HepG2 (cell line): Measurements from ENCODE around the gene GCN1. TPM values are rescaled to one million over a fixed set of nuclear protein-coding genes. Genes with fewer than 3 reads are reported as not detected.

Source experiments
- FOXA1 ChIP-seq, 2 experiments: fragments of 450-650 bp in 1 of 2; sonication (generic) in 1 of 2; formaldehyde crosslinking in 1 of 2; IDR thresholded peaks; 2 replicates each; pipeline versions ENCODE4 v1.4.0 to v1.6.1; 2016 to 2020; ENCODE audit warnings: missing genetic modification reagents in 1 of 2
- HIVEP1 ChIP-seq: sonication (generic); formaldehyde crosslinking; IDR thresholded peaks from 2 replicates; pipeline ENCODE4 v1.4.0; 2020; ENCODE audit warnings: mild to moderate bottlenecking, missing genetic modification reagents
- MAFG ChIP-seq: sonication (generic); formaldehyde crosslinking; IDR thresholded peaks from 2 replicates; pipeline ENCODE4 v1.5.1; 2020; ENCODE audit warnings: mild to moderate bottlenecking, missing genetic modification reagents
- NPAS2 ChIP-seq: sonication (generic); formaldehyde crosslinking; IDR thresholded peaks from 2 replicates; pipeline ENCODE4 v1.8.0; 2022; ENCODE audit warnings: mild to moderate bottlenecking, missing genetic modification reagents, borderline replicate concordance
- SIN3B ChIP-seq: fragments of 150-350 bp; IDR thresholded peaks from 2 replicates; pipeline ENCODE4 v1.6.1; 2014; ENCODE audit warnings: low read length
- SKI ChIP-seq: fragments of 450-650 bp; IDR thresholded peaks from one replicate; pipeline ENCODE4 v1.6.1; 2018; ENCODE audit warnings: mild to moderate bottlenecking; ENCODE audit not compliant: partially characterized antibody
- SMARCC2 ChIP-seq: fragments of 450-650 bp; IDR thresholded peaks from 2 replicates; pipeline ENCODE4 v1.6.1; 2017; ENCODE audit warnings: antibody characterized with exemption, mild to moderate bottlenecking
- SPEN ChIP-seq: sonication (generic); formaldehyde crosslinking; IDR thresholded peaks from 2 replicates; pipeline ENCODE4 v1.5.1; 2020; ENCODE audit warnings: low read depth, mild to moderate bottlenecking, missing genetic modification reagents
- TSC22D2 ChIP-seq: sonication (generic); formaldehyde crosslinking; IDR thresholded peaks from 2 replicates; pipeline ENCODE4 v1.5.1; 2020; ENCODE audit warnings: missing genetic modification reagents, mild to moderate bottlenecking, borderline replicate concordance
- ZBTB7A ChIP-seq: sonication (generic); formaldehyde crosslinking; IDR thresholded peaks from 2 replicates; pipeline ENCODE4 v1.8.0; 2022; ENCODE audit warnings: mild to moderate bottlenecking, missing genetic modification reagents
- ZMYM4 ChIP-seq: sonication (generic); formaldehyde crosslinking; IDR thresholded peaks from 2 replicates; pipeline ENCODE4 v1.8.1; 2023; ENCODE audit warnings: mild to moderate bottlenecking, missing genetic modification reagents
- ZNF3 ChIP-seq: IDR thresholded peaks from 2 replicates; pipeline ENCODE4 v1.7.0; 2017; ENCODE audit warnings: inconsistent platforms
- ZNF777 ChIP-seq: sonication (generic); formaldehyde crosslinking; IDR thresholded peaks from 2 replicates; pipeline ENCODE4 v1.4.0; 2020; ENCODE audit warnings: missing genetic modification reagents
- ZNF850 ChIP-seq: sonication (generic); formaldehyde crosslinking; conservative IDR thresholded peaks from 2 replicates; pipeline ENCODE4 v1.9.0; 2021; ENCODE audit warnings: mild to moderate bottlenecking, missing genetic modification reagents
- polyA plus RNA-seq, 8 experiments: library from polyadenylated mRNA; depleted of rRNA in 3 of 8; stranded (reverse) in 7 of 8; unstranded in 1 of 8; fragments of >200 nt; fragmentation: Illumina TruSeq in 4 of 8; extraction: Trizol in 4 of 8; gene quantifications; 2 replicates each; pipeline versions ENCODE4 v1.2.1 to v1.2.3, GENCODE V29; 2011 to 2016; ENCODE audit warnings: low read depth in 4 of 8, missing spikeins in 1 of 8, mixed read lengths in 1 of 8; ENCODE audit not compliant: insufficient read depth in 1 of 8
- total RNA-seq, 5 experiments: library from RNA; depleted of rRNA; stranded (reverse); fragments of >200 nt; fragmentation: Illumina TruSeq; extraction: Trizol; gene quantifications; 2 replicates each; pipeline ENCODE4 v1.2.3, GENCODE V29; 2016; ENCODE audit warnings: low read depth in 1 of 5
- TF ChIP-seq, protein P1 (sequence below): sonication (generic); formaldehyde crosslinking; IDR thresholded peaks from 2 replicates; pipeline ENCODE4 v1.5.0; 2020; ENCODE audit warnings: missing genetic modification reagents
- TF ChIP-seq, protein P2 (sequence below): sonication (generic); formaldehyde crosslinking; IDR thresholded peaks from 2 replicates; pipeline ENCODE4 v1.4.0; 2020; ENCODE audit warnings: missing genetic modification reagents
- TF ChIP-seq, protein P3 (sequence below): IDR thresholded peaks from 2 replicates; pipeline ENCODE4 v1.6.1; 2016; ENCODE audit warnings: mild to moderate bottlenecking, missing biosample characterization, missing genetic modification reagents
- TF ChIP-seq, protein P4 (sequence below): IDR thresholded peaks from 2 replicates; pipeline ENCODE4 v1.6.1; 2018; ENCODE audit warnings: missing genetic modification reagents
- TF ChIP-seq, protein P5 (sequence below): IDR thresholded peaks from 2 replicates; pipeline ENCODE4 v1.6.1; 2016; ENCODE audit warnings: mild to moderate bottlenecking
- TF ChIP-seq, protein P6 (sequence below): sonication (generic); formaldehyde crosslinking; conservative IDR thresholded peaks from 2 replicates; pipeline ENCODE4 v1.4.0; 2020; ENCODE audit warnings: missing genetic modification reagents

GCN1 gene
- total and polyA plus RNA-seq, 2 of the 13 experiments (the other 11 are each of a cell fraction or from before 2014, with no cell fraction given), result 58.2 to 83.0 TPM

DNA sequence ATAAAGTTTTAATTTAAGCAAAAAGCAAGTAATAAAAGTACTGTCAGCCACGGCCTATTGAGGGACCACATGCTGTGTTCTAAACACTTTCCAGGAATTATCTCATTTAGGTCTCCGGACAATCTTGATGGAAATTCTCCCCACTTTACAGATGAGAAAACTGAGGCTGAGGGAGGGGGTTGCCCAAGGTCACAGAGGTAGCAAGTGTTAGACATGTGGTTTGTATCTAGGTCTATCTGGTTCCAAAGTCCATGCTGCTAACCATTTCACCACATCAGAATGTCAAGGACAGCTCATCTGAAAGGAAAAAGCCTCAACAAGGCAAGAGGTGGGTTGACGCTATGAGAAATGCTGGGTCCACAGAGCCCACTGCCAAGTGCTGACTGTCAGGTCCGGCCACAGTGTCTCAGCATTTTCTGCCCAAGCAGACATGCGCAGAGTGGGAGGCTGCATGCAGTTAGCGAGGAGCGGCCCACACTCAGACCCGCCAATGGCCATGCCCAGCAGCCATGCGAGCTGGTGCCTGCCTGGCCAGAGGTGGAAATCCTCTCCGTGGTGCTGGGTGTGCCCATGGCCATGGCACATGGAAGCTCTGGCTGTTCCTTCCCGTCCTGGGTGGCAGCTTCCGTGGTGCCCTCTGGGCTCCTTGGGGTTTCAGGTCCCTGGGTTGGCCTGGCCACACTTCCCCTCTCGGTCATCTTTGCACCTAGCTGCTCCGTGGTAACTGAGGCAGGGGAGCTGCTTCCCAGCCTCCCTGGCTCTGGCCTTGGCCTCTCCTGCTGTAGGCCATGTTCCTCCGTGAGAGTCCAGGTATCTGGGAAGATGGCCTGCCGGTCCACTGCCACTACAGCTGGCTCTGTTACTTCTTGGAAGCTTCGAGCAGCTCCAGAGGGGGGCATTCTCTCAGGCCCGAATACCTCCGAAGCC lies 24.4 kb upstream of the GCN1 start (continued):
- TF ChIP-seq SKI (peak; percentile 45), SIN3B (no peak), SPEN (no peak), FOXA1 (IDR thresholded peaks at IDR 0.05) (no peak), FOXA1 (CRISPR knock-in tag; IDR thresholded peaks at IDR 0.05) (no peak), ZNF777 (no peak), ZMYM4 (CRISPR knock-in tag) (no peak), HIVEP1 (CRISPR knock-in tag) (no peak), MAFG (CRISPR knock-in tag) (peak; percentile 44; the same call in 1 of the 2 replicates), SMARCC2 (no peak), ZNF850 (CRISPR knock-in tag) (no peak), ZNF3 (CRISPR knock-in tag) (peak; percentile 29; the same call in 1 of the 2 replicates), TSC22D2 (CRISPR knock-in tag) (no peak), ZBTB7A (CRISPR knock-in tag) (peak; percentile 33; the same call in 1 of the 2 replicates), NPAS2 (no peak)
- TF ChIP-seq, protein P1, sequence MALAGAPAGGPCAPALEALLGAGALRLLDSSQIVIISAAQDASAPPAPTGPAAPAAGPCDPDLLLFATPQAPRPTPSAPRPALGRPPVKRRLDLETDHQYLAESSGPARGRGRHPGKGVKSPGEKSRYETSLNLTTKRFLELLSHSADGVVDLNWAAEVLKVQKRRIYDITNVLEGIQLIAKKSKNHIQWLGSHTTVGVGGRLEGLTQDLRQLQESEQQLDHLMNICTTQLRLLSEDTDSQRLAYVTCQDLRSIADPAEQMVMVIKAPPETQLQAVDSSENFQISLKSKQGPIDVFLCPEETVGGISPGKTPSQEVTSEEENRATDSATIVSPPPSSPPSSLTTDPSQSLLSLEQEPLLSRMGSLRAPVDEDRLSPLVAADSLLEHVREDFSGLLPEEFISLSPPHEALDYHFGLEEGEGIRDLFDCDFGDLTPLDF (CRISPR knock-in tag), result no peak
- TF ChIP-seq, protein P2, sequence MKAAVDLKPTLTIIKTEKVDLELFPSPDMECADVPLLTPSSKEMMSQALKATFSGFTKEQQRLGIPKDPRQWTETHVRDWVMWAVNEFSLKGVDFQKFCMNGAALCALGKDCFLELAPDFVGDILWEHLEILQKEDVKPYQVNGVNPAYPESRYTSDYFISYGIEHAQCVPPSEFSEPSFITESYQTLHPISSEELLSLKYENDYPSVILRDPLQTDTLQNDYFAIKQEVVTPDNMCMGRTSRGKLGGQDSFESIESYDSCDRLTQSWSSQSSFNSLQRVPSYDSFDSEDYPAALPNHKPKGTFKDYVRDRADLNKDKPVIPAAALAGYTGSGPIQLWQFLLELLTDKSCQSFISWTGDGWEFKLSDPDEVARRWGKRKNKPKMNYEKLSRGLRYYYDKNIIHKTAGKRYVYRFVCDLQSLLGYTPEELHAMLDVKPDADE (CRISPR knock-in tag), result no peak
- TF ChIP-seq, protein P3, sequence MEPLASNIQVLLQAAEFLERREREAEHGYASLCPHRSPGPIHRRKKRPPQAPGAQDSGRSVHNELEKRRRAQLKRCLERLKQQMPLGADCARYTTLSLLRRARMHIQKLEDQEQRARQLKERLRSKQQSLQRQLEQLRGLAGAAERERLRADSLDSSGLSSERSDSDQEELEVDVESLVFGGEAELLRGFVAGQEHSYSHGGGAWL (CRISPR knock-in tag), result no peak
- TF ChIP-seq, protein P4, sequence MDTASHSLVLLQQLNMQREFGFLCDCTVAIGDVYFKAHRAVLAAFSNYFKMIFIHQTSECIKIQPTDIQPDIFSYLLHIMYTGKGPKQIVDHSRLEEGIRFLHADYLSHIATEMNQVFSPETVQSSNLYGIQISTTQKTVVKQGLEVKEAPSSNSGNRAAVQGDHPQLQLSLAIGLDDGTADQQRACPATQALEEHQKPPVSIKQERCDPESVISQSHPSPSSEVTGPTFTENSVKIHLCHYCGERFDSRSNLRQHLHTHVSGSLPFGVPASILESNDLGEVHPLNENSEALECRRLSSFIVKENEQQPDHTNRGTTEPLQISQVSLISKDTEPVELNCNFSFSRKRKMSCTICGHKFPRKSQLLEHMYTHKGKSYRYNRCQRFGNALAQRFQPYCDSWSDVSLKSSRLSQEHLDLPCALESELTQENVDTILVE (CRISPR knock-in tag), result no peak
- TF ChIP-seq, protein P5, sequence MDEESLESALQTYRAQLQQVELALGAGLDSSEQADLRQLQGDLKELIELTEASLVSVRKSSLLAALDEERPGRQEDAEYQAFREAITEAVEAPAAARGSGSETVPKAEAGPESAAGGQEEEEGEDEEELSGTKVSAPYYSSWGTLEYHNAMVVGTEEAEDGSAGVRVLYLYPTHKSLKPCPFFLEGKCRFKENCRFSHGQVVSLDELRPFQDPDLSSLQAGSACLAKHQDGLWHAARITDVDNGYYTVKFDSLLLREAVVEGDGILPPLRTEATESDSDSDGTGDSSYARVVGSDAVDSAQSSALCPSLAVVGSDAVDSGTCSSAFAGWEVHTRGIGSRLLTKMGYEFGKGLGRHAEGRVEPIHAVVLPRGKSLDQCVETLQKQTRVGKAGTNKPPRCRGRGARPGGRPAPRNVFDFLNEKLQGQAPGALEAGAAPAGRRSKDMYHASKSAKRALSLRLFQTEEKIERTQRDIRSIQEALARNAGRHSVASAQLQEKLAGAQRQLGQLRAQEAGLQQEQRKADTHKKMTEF, result no peak
- TF ChIP-seq, protein P6, sequence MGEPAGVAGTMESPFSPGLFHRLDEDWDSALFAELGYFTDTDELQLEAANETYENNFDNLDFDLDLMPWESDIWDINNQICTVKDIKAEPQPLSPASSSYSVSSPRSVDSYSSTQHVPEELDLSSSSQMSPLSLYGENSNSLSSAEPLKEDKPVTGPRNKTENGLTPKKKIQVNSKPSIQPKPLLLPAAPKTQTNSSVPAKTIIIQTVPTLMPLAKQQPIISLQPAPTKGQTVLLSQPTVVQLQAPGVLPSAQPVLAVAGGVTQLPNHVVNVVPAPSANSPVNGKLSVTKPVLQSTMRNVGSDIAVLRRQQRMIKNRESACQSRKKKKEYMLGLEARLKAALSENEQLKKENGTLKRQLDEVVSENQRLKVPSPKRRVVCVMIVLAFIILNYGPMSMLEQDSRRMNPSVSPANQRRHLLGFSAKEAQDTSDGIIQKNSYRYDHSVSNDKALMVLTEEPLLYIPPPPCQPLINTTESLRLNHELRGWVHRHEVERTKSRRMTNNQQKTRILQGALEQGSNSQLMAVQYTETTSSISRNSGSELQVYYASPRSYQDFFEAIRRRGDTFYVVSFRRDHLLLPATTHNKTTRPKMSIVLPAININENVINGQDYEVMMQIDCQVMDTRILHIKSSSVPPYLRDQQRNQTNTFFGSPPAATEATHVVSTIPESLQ (CRISPR knock-in tag), result no peak
